Cardiac muscle cell (in vitro differentiated cells and primary cell): Measurements from ENCODE around the gene CYTH4. TPM values are rescaled to one million over a fixed set of nuclear protein-coding genes. Genes with fewer than 3 reads are reported as not detected.

Experiments
- DNase-seq, 2 donors: peaks; one replicate each; pipeline versions ENCODE4 v3.0.0 to v3.0.0-alpha.2; 2010 to 2017; ENCODE audit warnings: low read depth in 1 of 2, low spot score in 1 of 2
- H3K27ac ChIP-seq: fragments of 200-600 bp; sonication (generic); 2 replicates; pipeline ENCODE4 v1.5.1; 2016
- H3K27me3 ChIP-seq: fragments of 200-600 bp; sonication (generic); 2 replicates; pipeline ENCODE4 v1.6.0; 2016; ENCODE audit warnings: control low read depth
- H3K36me3 ChIP-seq: fragments of 200-600 bp; sonication (generic); 2 replicates; pipeline ENCODE4 v1.5.1; 2016; ENCODE audit warnings: control low read depth
- H3K4me1 ChIP-seq: fragments of 200-600 bp; sonication (generic); 2 replicates; pipeline ENCODE4 v1.8.1; 2017; ENCODE audit warnings: low read depth, mild to moderate bottlenecking, mixed run types
- H3K4me3 ChIP-seq: fragments of 200-600 bp; sonication (generic); 2 replicates; pipeline ENCODE4 v1.5.1; 2016; ENCODE audit warnings: mild to moderate bottlenecking
- H3K9me3 ChIP-seq: fragments of 200-600 bp; sonication (generic); 2 replicates; pipeline ENCODE4 v1.5.1; 2017; ENCODE audit warnings: low read depth, mild to moderate bottlenecking, control low read depth
- CTCF ChIP-seq: IDR thresholded peaks from 2 replicates; pipeline ENCODE4 v1.5.1; 2012; ENCODE audit warnings: low read depth, mild to moderate bottlenecking, low read length
- polyA plus RNA-seq: library from polyadenylated mRNA; unstranded; fragments of >200 nt; fragmentation: Nextera tagmentation; extraction: Ambion mirVana; gene quantifications from 2 replicates; pipeline ENCODE4 v1.2.1, GENCODE V29; 2016
- total RNA-seq: library from RNA; depleted of rRNA; stranded (reverse); fragments of >200 nt; gene quantifications from 2 replicates; pipeline ENCODE4 v1.2.3, GENCODE V29; 2016

The CYTH4 gene
- total and polyA plus RNA-seq, 2 experiments from 2014 or later = not detected

- TF ChIP-seq CTCF = no peak
- peaks cover 71% of the 10 kb centered on the region for H3K27me3 ChIP-seq
- DNase-seq = no peak
These were observed 56.4 kb downstream of the CYTH4 start for GRCh38 chr22:37338539-37339246.

GRCh38 chr22:37340331-37341262 lies 58.3 kb downstream of the CYTH4 start:
- Histone ChIP-seq H3K4me3 (no peak overlapping the region), H3K9me3 (no peaks in the 10 kb centered on the region), H3K27me3 (peaks cover 52% of the 10 kb centered on the region), H3K36me3 (no peaks in the 10 kb centered on the region), H3K4me1 (no peaks in the 10 kb centered on the region), H3K27ac (no peak overlapping the region)
- no peak for DNase-seq
- no peak for TF ChIP-seq CTCF

More at GRCh38 chr22:37338539-37339246, 56.4 kb downstream of the CYTH4 start:
- no peaks in the 10 kb centered on the region for H3K9me3 ChIP-seq
- no peaks in the 10 kb centered on the region for H3K4me1 ChIP-seq
- no peaks in the 10 kb centered on the region for H3K36me3 ChIP-seq
- H3K4me3 ChIP-seq = no peak overlapping the region
- H3K27ac ChIP-seq = no peak overlapping the region

GRCh38 chr22:37342065-37342464 lies 59.8 kb downstream of the CYTH4 start:
- no peak overlapping the region for H3K4me3 ChIP-seq
- no peaks in the 10 kb centered on the region for H3K9me3 ChIP-seq
- TF ChIP-seq CTCF = no peak
- H3K4me1 ChIP-seq = no peaks in the 10 kb centered on the region
- peaks cover 38% of the 10 kb centered on the region for H3K27me3 ChIP-seq
- DNase-seq = no peak
- H3K36me3 ChIP-seq = no peaks in the 10 kb centered on the region
- no peak overlapping the region for H3K27ac ChIP-seq

GRCh38 chr22:37343348-37343747 lies 61.0 kb downstream of the CYTH4 start:
- Histone ChIP-seq H3K27ac (no peak overlapping the region), H3K4me3 (no peak overlapping the region), H3K27me3 (peaks cover 33% of the 10 kb centered on the region), H3K36me3 (no peaks in the 10 kb centered on the region), H3K4me1 (no peaks in the 10 kb centered on the region), H3K9me3 (no peaks in the 10 kb centered on the region)
- peak in 1 of 2 donors; percentile 25 for DNase-seq
- no peak for TF ChIP-seq CTCF

- peaks cover 28% of the 10 kb centered on the region for H3K27me3 ChIP-seq
- no peak for TF ChIP-seq CTCF
- no peaks in the 10 kb centered on the region for H3K36me3 ChIP-seq
- H3K4me1 ChIP-seq = no peaks in the 10 kb centered on the region
- peak in 1 of 2 donors; percentile 26 for DNase-seq
- H3K27ac ChIP-seq = no peak overlapping the region
- H3K9me3 ChIP-seq = no peaks in the 10 kb centered on the region
- no peak overlapping the region for H3K4me3 ChIP-seq
These were observed 61.8 kb downstream of the CYTH4 start for GRCh38 chr22:37343863-37344734.
